ENCODE results near the gene UBE3D. TPM values are rescaled to one million over a fixed set of nuclear protein-coding genes. Genes with fewer than 3 reads are reported as not detected.
A peak's percentile ranks its signal among the peaks of the same experiment; 100 is the strongest.
"Not testable (repeated sequence)": the region's sequence is repeated elsewhere in the genome, so short reads cannot be mapped to it uniquely, and the experiment has no call there.

UBE3D gene
- total RNA-seq, 1 donor, result 7.0 TPM

GRCh38 chr6:82955841-82956240 lies 109.8 kb downstream of the UBE3D start:
- peak; percentile 64 for DNase-seq (ENCODE audit: low read depth)
- no peak overlapping the region for H3K4me3 ChIP-seq (ENCODE audit: low read depth, low read length)
- TF ChIP-seq, protein P1, sequence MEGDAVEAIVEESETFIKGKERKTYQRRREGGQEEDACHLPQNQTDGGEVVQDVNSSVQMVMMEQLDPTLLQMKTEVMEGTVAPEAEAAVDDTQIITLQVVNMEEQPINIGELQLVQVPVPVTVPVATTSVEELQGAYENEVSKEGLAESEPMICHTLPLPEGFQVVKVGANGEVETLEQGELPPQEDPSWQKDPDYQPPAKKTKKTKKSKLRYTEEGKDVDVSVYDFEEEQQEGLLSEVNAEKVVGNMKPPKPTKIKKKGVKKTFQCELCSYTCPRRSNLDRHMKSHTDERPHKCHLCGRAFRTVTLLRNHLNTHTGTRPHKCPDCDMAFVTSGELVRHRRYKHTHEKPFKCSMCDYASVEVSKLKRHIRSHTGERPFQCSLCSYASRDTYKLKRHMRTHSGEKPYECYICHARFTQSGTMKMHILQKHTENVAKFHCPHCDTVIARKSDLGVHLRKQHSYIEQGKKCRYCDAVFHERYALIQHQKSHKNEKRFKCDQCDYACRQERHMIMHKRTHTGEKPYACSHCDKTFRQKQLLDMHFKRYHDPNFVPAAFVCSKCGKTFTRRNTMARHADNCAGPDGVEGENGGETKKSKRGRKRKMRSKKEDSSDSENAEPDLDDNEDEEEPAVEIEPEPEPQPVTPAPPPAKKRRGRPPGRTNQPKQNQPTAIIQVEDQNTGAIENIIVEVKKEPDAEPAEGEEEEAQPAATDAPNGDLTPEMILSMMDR (IDR thresholded peaks at IDR 0.05; ENCODE audit: insufficient read depth, low read length), result no peak

- DNase-seq (ENCODE audit: low read depth), result peak; percentile 69
- H3K4me3 ChIP-seq (ENCODE audit: low read depth, low read length), result no peak overlapping the region
- TF ChIP-seq, protein P1 (IDR thresholded peaks at IDR 0.05; ENCODE audit: insufficient read depth, low read length), result no peak
Measured at GRCh38 chr6:82954937-82955577, 110.6 kb downstream of the UBE3D start.

GRCh38 chr6:82954356-82954755 lies 111.3 kb downstream of the UBE3D start:
- peak; percentile 35 for DNase-seq (ENCODE audit: low read depth)
- TF ChIP-seq, protein P1 (IDR thresholded peaks at IDR 0.05; ENCODE audit: insufficient read depth, low read length), result no peak
- H3K4me3 ChIP-seq (ENCODE audit: low read depth, low read length), result no peak overlapping the region

- DNase-seq (ENCODE audit: low read depth), result peak; percentile 78
- no peak overlapping the region for H3K4me3 ChIP-seq (ENCODE audit: low read depth, low read length)
- TF ChIP-seq, protein P1 (IDR thresholded peaks at IDR 0.05; ENCODE audit: insufficient read depth, low read length), result no peak
Measured at GRCh38 chr6:82953871-82954270, 111.8 kb downstream of the UBE3D start.

DNA sequence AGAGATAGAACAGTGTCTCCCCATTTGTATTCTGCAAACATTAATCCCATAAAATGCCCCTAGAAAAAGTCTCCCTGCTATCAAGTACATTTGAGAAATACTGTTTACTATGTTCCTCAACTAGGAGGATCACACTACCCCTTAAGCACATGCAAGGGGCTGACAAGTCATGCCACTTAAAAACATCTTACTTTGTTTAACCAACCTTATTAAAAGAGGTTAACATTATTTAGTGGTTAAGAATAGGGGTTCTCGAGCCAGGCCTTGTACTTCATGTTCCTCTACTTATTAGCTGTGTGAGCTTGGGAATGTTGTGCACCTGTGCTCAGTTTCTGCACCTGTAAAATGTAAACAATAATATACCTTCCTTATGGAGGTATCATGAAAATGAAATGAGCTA lies 113.7 kb downstream of the UBE3D start:
- DNase-seq (ENCODE audit: low read depth), result no peak
- TF ChIP-seq, protein P1 (IDR thresholded peaks at IDR 0.05; ENCODE audit: insufficient read depth, low read length), result no peak
- H3K4me3 ChIP-seq (ENCODE audit: low read depth, low read length), result no peak overlapping the region

- no peak for DNase-seq (ENCODE audit: low read depth)
- TF ChIP-seq, protein P1 (IDR thresholded peaks at IDR 0.05; ENCODE audit: insufficient read depth, low read length), result no peak
- H3K4me3 ChIP-seq (ENCODE audit: low read depth, low read length), result no peak overlapping the region
Measured at GRCh38 chr6:82951389-82951788, 114.3 kb downstream of the UBE3D start.

- H3K4me3 ChIP-seq (ENCODE audit: low read depth, low read length); DNase-seq (ENCODE audit: low read depth): not testable (repeated sequence)
Measured at GRCh38 chr6:82930915-82931314, 134.7 kb downstream of the UBE3D start.
